Measurements from ENCODE around the gene DMD. TPM values are rescaled to one million over a fixed set of nuclear protein-coding genes. Genes with fewer than 3 reads are reported as not detected.

DMD gene
- polyA plus RNA-seq, 1 donor from 2014 or later, result 21.6 TPM

DNA sequence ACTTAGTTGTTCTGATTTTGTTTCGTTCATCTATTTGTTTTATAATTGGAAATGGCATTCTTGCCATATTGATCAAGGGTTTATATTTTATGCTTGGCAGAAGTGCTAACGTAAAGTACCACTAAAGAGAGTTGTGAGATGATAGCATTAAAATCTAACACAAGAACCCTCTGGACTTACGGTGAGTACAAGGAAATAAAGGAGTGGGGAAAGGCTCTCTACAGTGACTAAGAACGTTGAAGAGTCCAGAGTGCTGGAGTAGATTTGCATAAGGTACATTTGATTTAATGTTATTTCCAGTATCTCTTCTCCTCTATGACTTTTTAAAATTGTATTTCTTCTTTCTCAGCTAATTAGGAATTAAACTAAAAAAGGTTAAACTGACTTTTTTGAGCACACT is 612.6 kb downstream of the DMD start:
- Histone ChIP-seq H3K9ac (ENCODE audit: low read length) (no peak overlapping the region), H3K9me2 (ENCODE audit: insufficient read depth, low read length) (no peaks in the 10 kb centered on the region), H3K27ac (ENCODE audit: low read length) (no peak overlapping the region)

GRCh38 chrX:32597777-32598176 is 613.6 kb downstream of the DMD start:
- Histone ChIP-seq H3K9ac (ENCODE audit: low read length) (no peak overlapping the region), H3K4me2 (ENCODE audit: low read length) (no peak overlapping the region), H2AFZ (ENCODE audit: low read depth, low read length) (no peak overlapping the region), H3K9me2 (ENCODE audit: insufficient read depth, low read length) (no peaks in the 10 kb centered on the region), H3K27ac (ENCODE audit: low read length) (no peak overlapping the region), H3K4me3 (ENCODE audit: low read length) (no peak overlapping the region), H3K36me3 (ENCODE audit: insufficient read depth, low read length) (no peaks in the 10 kb centered on the region), H3K79me2 (replicated peaks; ENCODE audit: insufficient read depth, low read length) (no peaks in the 10 kb centered on the region), H3F3A (ENCODE audit: insufficient read depth, low read length, poor library complexity, severe bottlenecking) (no peaks in the 10 kb centered on the region), H3K27me3 (ENCODE audit: insufficient read depth, low read depth, low read length) (no peaks in the 10 kb centered on the region), H4K20me1 (ENCODE audit: insufficient read depth) (no peaks in the 10 kb centered on the region), H3K9me3 (ENCODE audit: low read length) (no peaks in the 10 kb centered on the region)
- TF ChIP-seq EP300 (conservative IDR thresholded peaks at IDR 0.05; ENCODE audit: poor library complexity, severe bottlenecking) (no peak), TAF1 (IDR thresholded peaks at IDR 0.05; ENCODE audit: low read depth) (no peak), REST (IDR thresholded peaks at IDR 0.05; ENCODE audit: borderline replicate concordance) (no peak), POLR2AphosphoS5 (IDR thresholded peaks at IDR 0.05) (no peak), RAD21 (conservative IDR thresholded peaks at IDR 0.05) (no peak), EZH2 (IDR thresholded peaks at IDR 0.05; ENCODE audit: borderline replicate concordance, insufficient read depth, low read length, poor library complexity, severe bottlenecking) (no peak), SMC3 (conservative IDR thresholded peaks at IDR 0.05; ENCODE audit: poor library complexity) (no peak), CTCF (IDR thresholded peaks at IDR 0.05; ENCODE audit: poor library complexity, severe bottlenecking) (no peak), MXI1 (conservative IDR thresholded peaks at IDR 0.05; ENCODE audit: poor library complexity, severe bottlenecking) (no peak)

More for the DNA sequence above, 612.6 kb downstream of the DMD start:
- Histone ChIP-seq H3K4me2 (ENCODE audit: low read length) (no peak overlapping the region), H4K20me1 (ENCODE audit: insufficient read depth) (no peaks in the 10 kb centered on the region), H3K79me2 (replicated peaks; ENCODE audit: insufficient read depth, low read length) (no peaks in the 10 kb centered on the region), H3K27me3 (ENCODE audit: insufficient read depth, low read depth, low read length) (no peaks in the 10 kb centered on the region), H3K4me3 (ENCODE audit: low read length) (no peak overlapping the region), H3F3A (ENCODE audit: insufficient read depth, low read length, poor library complexity, severe bottlenecking) (no peaks in the 10 kb centered on the region), H3K36me3 (ENCODE audit: insufficient read depth, low read length) (no peaks in the 10 kb centered on the region), H3K9me3 (ENCODE audit: low read length) (no peaks in the 10 kb centered on the region), H2AFZ (ENCODE audit: low read depth, low read length) (no peak overlapping the region)
- TF ChIP-seq CTCF (IDR thresholded peaks at IDR 0.05; ENCODE audit: poor library complexity, severe bottlenecking) (no peak), SMC3 (conservative IDR thresholded peaks at IDR 0.05; ENCODE audit: poor library complexity) (no peak), TAF1 (IDR thresholded peaks at IDR 0.05; ENCODE audit: low read depth) (no peak), EP300 (conservative IDR thresholded peaks at IDR 0.05; ENCODE audit: poor library complexity, severe bottlenecking) (no peak), POLR2AphosphoS5 (IDR thresholded peaks at IDR 0.05) (no peak), MXI1 (conservative IDR thresholded peaks at IDR 0.05; ENCODE audit: poor library complexity, severe bottlenecking) (no peak), RAD21 (conservative IDR thresholded peaks at IDR 0.05) (no peak)
